Measurements from ENCODE around the gene WDR77. TPM values are rescaled to one million over a fixed set of nuclear protein-coding genes. Genes with fewer than 3 reads are reported as not detected.

The WDR77 gene
- total and polyA plus RNA-seq, 2 donors, result 29.6 to 36.8 TPM

DNA sequence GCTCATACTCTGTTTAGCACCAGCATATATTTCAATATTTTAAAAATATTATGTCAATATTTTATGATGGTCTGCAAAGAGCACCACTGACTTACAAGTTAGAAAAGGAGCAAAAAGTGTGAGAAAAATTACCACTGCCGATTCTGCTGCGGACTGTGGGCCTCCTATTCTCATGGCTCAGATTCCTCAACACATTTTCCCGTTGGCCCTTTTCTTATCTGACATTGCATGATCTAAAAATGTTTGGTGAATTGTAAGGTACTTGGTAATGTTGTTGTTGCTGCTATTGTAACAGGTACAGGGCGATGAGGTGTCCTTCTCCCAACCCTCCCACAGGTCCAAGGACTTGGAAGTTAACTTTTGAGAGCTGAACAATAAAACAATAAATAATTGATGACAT lies 25.5 kb upstream of the WDR77 start:
- Histone ChIP-seq H3K36me3 (ENCODE audit: control insufficient read depth in 2 of 2, insufficient read depth in 2 of 2, low read length in 1 of 2) (peaks cover 2 to 6% of the 10 kb centered on the region in 2 donors), H3K9me3 (ENCODE audit: control insufficient read depth in 2 of 2, insufficient read depth in 1 of 2, low read length in 1 of 2) (no peaks in the 10 kb centered on the region), H3K27ac (ENCODE audit: low read depth in 1 of 2, low read length in 1 of 2) (peak overlapping the region; percentile 8 to 46), H3K27me3 (ENCODE audit: control insufficient read depth in 2 of 2, insufficient read depth in 1 of 2, low read length in 1 of 2) (no peaks in the 10 kb centered on the region), H3K4me3 (ENCODE audit: low read length in 2 of 2) (peak overlapping the region; percentile 16 to 45), H3K4me1 (ENCODE audit: control insufficient read depth in 2 of 2, insufficient read depth in 2 of 2, low read length in 2 of 2) (peaks cover 23 to 57% of the 10 kb centered on the region in 2 donors)
- DNase-seq (ENCODE audit: low read depth in 6 of 9, low spot score in 9 of 9), result no peak
- 55% methylated on average over 4 of the region's 4 CpGs for WGBS

- no peaks in the 10 kb centered on the region for H3K9me3 ChIP-seq (ENCODE audit: control insufficient read depth in 2 of 2, insufficient read depth in 1 of 2, low read length in 1 of 2)
- peaks cover 6 to 9% of the 10 kb centered on the region in 2 donors for H3K36me3 ChIP-seq (ENCODE audit: control insufficient read depth in 2 of 2, insufficient read depth in 2 of 2, low read length in 1 of 2)
- H3K4me3 ChIP-seq (ENCODE audit: low read length in 2 of 2), result peak overlapping the region; percentile 16 to 45
- DNase-seq (ENCODE audit: low read depth in 6 of 9, low spot score in 9 of 9), result no peak
- peak overlapping the region; percentile 28 to 54 for H3K27ac ChIP-seq (ENCODE audit: low read depth in 1 of 2, low read length in 1 of 2)
- H3K27me3 ChIP-seq (ENCODE audit: control insufficient read depth in 2 of 2, insufficient read depth in 1 of 2, low read length in 1 of 2), result no peaks in the 10 kb centered on the region
- peaks cover 23 to 57% of the 10 kb centered on the region in 2 donors for H3K4me1 ChIP-seq (ENCODE audit: control insufficient read depth in 2 of 2, insufficient read depth in 2 of 2, low read length in 2 of 2)
- WGBS, result 12% methylated on average over 5 of the region's 5 CpGs
Observed at GRCh38 chr1:111474106-111474505, 25.1 kb upstream of the WDR77 start.

DNA sequence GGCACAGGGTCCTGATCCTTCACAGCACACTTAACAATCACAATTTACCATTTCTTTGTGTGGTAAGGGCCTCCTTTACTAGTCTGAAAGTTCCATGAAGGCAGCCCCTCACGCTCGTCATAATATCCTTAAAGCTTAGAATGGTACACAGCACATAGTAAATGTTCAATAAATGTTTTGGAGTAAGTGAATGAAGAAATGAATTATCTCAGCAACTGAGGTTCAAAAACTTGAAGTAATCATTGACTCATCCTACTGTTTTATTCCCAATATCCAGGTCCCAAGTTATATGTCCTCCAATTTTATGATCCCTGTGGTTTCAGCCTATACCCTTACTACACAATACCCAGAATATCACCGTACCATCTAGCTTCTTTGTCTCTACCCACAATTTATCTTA lies 22.5 kb upstream of the WDR77 start:
- H3K9me3 ChIP-seq (ENCODE audit: control insufficient read depth in 2 of 2, insufficient read depth in 1 of 2, low read length in 1 of 2), result no peaks in the 10 kb centered on the region
- DNase-seq (ENCODE audit: low read depth in 6 of 9, low spot score in 9 of 9), result no peak
- H3K27me3 ChIP-seq (ENCODE audit: control insufficient read depth in 2 of 2, insufficient read depth in 1 of 2, low read length in 1 of 2), result no peaks in the 10 kb centered on the region
- peaks cover 15 to 40% of the 10 kb centered on the region in 2 donors for H3K4me1 ChIP-seq (ENCODE audit: control insufficient read depth in 2 of 2, insufficient read depth in 2 of 2, low read length in 2 of 2)
- over 99% methylated on average over 3 of the region's 3 CpGs for WGBS
- peak overlapping the region; percentile 69 to 78 for H3K27ac ChIP-seq (ENCODE audit: low read depth in 1 of 2, low read length in 1 of 2)
- H3K4me3 ChIP-seq (ENCODE audit: low read length in 2 of 2), result no peak overlapping the region
- H3K36me3 ChIP-seq (ENCODE audit: control insufficient read depth in 2 of 2, insufficient read depth in 2 of 2, low read length in 1 of 2), result peaks cover 9 to 19% of the 10 kb centered on the region in 2 donors

DNA sequence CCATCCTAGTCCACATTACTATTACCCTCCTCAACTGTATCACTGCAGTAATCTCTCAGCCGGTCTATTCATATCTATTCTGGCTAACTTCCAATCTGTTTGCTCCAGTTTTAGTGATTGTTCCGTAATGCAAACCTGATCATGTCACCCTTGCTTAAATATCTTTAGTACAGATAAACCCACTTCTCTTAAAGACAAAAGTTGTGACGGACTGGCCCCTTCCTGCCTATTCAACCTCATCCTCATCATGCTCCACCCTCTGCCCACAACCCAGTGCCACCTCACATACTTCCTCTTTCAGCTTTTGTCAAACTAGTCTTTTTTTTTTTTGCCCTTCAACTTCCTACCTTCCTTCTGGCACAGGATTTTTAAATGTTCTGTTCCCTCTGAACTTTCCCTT lies 22.0 kb upstream of the WDR77 start:
- peaks cover 9 to 19% of the 10 kb centered on the region in 2 donors for H3K36me3 ChIP-seq (ENCODE audit: control insufficient read depth in 2 of 2, insufficient read depth in 2 of 2, low read length in 1 of 2)
- H3K27ac ChIP-seq (ENCODE audit: low read depth in 1 of 2, low read length in 1 of 2), result peak overlapping the region; percentile 69 to 78
- 10% methylated on average over 3 of the region's 3 CpGs for WGBS
- H3K4me3 ChIP-seq (ENCODE audit: low read length in 2 of 2), result peak overlapping the region in 1 of 2 donors; percentile 1
- peaks cover 11 to 35% of the 10 kb centered on the region in 2 donors for H3K4me1 ChIP-seq (ENCODE audit: control insufficient read depth in 2 of 2, insufficient read depth in 2 of 2, low read length in 2 of 2)
- H3K27me3 ChIP-seq (ENCODE audit: control insufficient read depth in 2 of 2, insufficient read depth in 1 of 2, low read length in 1 of 2), result no peaks in the 10 kb centered on the region
- H3K9me3 ChIP-seq (ENCODE audit: control insufficient read depth in 2 of 2, insufficient read depth in 1 of 2, low read length in 1 of 2), result no peaks in the 10 kb centered on the region
- DNase-seq (ENCODE audit: low read depth in 6 of 9, low spot score in 9 of 9), result peak in 5 of 9 donors; percentile 44 to 83 (median 60)

GRCh38 chr1:111470596-111470995 lies 21.5 kb upstream of the WDR77 start:
- 91% methylated on average over 5 of the region's 5 CpGs for WGBS
- peak overlapping the region; percentile 50 to 69 for H3K27ac ChIP-seq (ENCODE audit: low read depth in 1 of 2, low read length in 1 of 2)
- no peak overlapping the region for H3K4me3 ChIP-seq (ENCODE audit: low read length in 2 of 2)
- peaks cover 9 to 19% of the 10 kb centered on the region in 2 donors for H3K36me3 ChIP-seq (ENCODE audit: control insufficient read depth in 2 of 2, insufficient read depth in 2 of 2, low read length in 1 of 2)
- no peaks in the 10 kb centered on the region for H3K9me3 ChIP-seq (ENCODE audit: control insufficient read depth in 2 of 2, insufficient read depth in 1 of 2, low read length in 1 of 2)
- H3K27me3 ChIP-seq (ENCODE audit: control insufficient read depth in 2 of 2, insufficient read depth in 1 of 2, low read length in 1 of 2), result no peaks in the 10 kb centered on the region
- no peak for DNase-seq (ENCODE audit: low read depth in 6 of 9, low spot score in 9 of 9)
- peaks cover 11 to 30% of the 10 kb centered on the region in 2 donors for H3K4me1 ChIP-seq (ENCODE audit: control insufficient read depth in 2 of 2, insufficient read depth in 2 of 2, low read length in 2 of 2)

DNA sequence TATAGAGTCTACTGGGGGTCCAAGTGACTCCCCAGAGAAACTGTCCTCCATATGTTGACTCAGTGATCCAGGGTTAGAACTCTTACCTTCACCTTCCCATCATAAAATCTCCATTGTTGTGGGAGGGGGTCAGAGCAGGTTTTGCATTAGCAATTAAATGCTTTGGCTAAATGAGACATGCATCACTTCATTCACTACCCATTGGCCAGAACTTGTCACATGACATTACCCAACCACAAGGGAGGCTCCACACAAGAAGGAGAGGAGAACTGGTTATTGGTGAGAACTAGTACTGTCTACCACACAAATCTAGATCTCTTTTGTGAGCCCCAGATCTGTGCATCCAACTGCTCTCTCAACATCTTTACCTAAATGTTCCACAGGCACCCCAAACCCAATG lies 20.5 kb upstream of the WDR77 start:
- Histone ChIP-seq H3K36me3 (ENCODE audit: control insufficient read depth in 2 of 2, insufficient read depth in 2 of 2, low read length in 1 of 2) (peaks cover 9 to 19% of the 10 kb centered on the region in 2 donors), H3K4me1 (ENCODE audit: control insufficient read depth in 2 of 2, insufficient read depth in 2 of 2, low read length in 2 of 2) (peaks cover 11 to 28% of the 10 kb centered on the region in 2 donors), H3K9me3 (ENCODE audit: control insufficient read depth in 2 of 2, insufficient read depth in 1 of 2, low read length in 1 of 2) (no peaks in the 10 kb centered on the region)

DNA sequence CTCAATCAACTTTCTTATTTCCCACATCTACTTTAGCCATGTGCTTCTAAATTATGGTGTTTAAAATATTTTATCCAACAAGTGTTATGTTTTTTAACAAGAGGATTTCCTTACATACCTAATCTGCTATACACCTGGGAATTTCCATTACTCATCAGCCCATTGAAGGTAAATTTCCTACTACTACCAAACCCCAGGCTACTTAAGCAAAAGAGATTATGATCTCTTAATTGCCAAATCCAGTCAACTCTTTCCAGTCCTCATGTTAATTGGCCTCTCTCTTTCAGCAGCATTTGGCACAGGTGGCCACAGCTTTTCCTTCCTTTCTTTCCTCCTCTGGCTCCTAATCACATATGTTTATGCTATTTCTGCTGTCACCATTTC lies 19.7 kb upstream of the WDR77 start:
- no peak for DNase-seq (ENCODE audit: low read depth in 6 of 9, low spot score in 9 of 9)
- Histone ChIP-seq H3K27me3 (ENCODE audit: control insufficient read depth in 2 of 2, insufficient read depth in 1 of 2, low read length in 1 of 2) (no peaks in the 10 kb centered on the region), H3K4me3 (ENCODE audit: low read length in 2 of 2) (no peak overlapping the region), H3K9me3 (ENCODE audit: control insufficient read depth in 2 of 2, insufficient read depth in 1 of 2, low read length in 1 of 2) (no peaks in the 10 kb centered on the region), H3K4me1 (ENCODE audit: control insufficient read depth in 2 of 2, insufficient read depth in 2 of 2, low read length in 2 of 2) (peaks cover 8 to 25% of the 10 kb centered on the region in 2 donors), H3K27ac (ENCODE audit: low read depth in 1 of 2, low read length in 1 of 2) (no peak overlapping the region), H3K36me3 (ENCODE audit: control insufficient read depth in 2 of 2, insufficient read depth in 2 of 2, low read length in 1 of 2) (peaks cover 9 to 19% of the 10 kb centered on the region in 2 donors)

More for the DNA sequence above, 20.5 kb upstream of the WDR77 start:
- Histone ChIP-seq H3K27me3 (ENCODE audit: control insufficient read depth in 2 of 2, insufficient read depth in 1 of 2, low read length in 1 of 2) (no peaks in the 10 kb centered on the region), H3K27ac (ENCODE audit: low read depth in 1 of 2, low read length in 1 of 2) (no peak overlapping the region), H3K4me3 (ENCODE audit: low read length in 2 of 2) (no peak overlapping the region)
- no peak for DNase-seq (ENCODE audit: low read depth in 6 of 9, low spot score in 9 of 9)

GRCh38 chr1:111467865-111468716 lies 19.0 kb upstream of the WDR77 start:
- Histone ChIP-seq H3K36me3 (ENCODE audit: control insufficient read depth in 2 of 2, insufficient read depth in 2 of 2, low read length in 1 of 2) (peaks cover 9 to 19% of the 10 kb centered on the region in 2 donors), H3K27me3 (ENCODE audit: control insufficient read depth in 2 of 2, insufficient read depth in 1 of 2, low read length in 1 of 2) (no peaks in the 10 kb centered on the region), H3K4me3 (ENCODE audit: low read length in 2 of 2) (no peak overlapping the region), H3K9me3 (ENCODE audit: control insufficient read depth in 2 of 2, insufficient read depth in 1 of 2, low read length in 1 of 2) (no peaks in the 10 kb centered on the region), H3K27ac (ENCODE audit: low read depth in 1 of 2, low read length in 1 of 2) (no peak overlapping the region), H3K4me1 (ENCODE audit: control insufficient read depth in 2 of 2, insufficient read depth in 2 of 2, low read length in 2 of 2) (peaks cover 8 to 20% of the 10 kb centered on the region in 2 donors)
- no peak for DNase-seq (ENCODE audit: low read depth in 6 of 9, low spot score in 9 of 9)
- WGBS, result 100% methylated on average over 2 of the region's 2 CpGs

DNA sequence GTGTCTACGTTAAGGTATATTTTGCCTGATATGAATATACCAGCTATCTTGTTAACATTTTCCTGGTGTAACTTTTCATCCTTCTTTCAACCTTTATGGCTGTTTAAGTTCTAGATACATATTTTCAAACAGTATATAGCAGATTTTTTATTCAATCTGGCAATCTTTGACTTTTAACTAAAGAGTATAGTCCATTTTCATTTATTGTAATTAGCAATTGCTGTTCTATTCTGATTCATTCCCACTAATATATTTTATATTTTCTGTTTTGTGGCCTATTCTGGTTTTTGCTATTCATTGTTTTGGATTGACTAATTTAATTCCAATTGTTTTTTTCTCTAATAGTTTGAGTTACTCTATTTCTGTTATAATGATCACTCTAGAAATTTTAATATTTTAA lies 17.4 kb upstream of the WDR77 start:
- DNase-seq (ENCODE audit: low read depth in 6 of 9, low spot score in 9 of 9), result no peak
- Histone ChIP-seq H3K4me3 (ENCODE audit: low read length in 2 of 2) (no peak overlapping the region), H3K9me3 (ENCODE audit: control insufficient read depth in 2 of 2, insufficient read depth in 1 of 2, low read length in 1 of 2) (no peaks in the 10 kb centered on the region), H3K4me1 (ENCODE audit: control insufficient read depth in 2 of 2, insufficient read depth in 2 of 2, low read length in 2 of 2) (peaks cover 8 to 14% of the 10 kb centered on the region in 2 donors), H3K27ac (ENCODE audit: low read depth in 1 of 2, low read length in 1 of 2) (no peak overlapping the region), H3K27me3 (ENCODE audit: control insufficient read depth in 2 of 2, insufficient read depth in 1 of 2, low read length in 1 of 2) (no peaks in the 10 kb centered on the region), H3K36me3 (ENCODE audit: control insufficient read depth in 2 of 2, insufficient read depth in 2 of 2, low read length in 1 of 2) (peaks cover 16 to 25% of the 10 kb centered on the region in 2 donors)
- 0% methylated on average over 1 of the region's 1 CpG for WGBS

All from thymus (tissue), 11 donors.